ENCODE results near the gene RPL36A.

RPL36A gene

GRCh38 chrX:101359966-101360365 lies 30.8 kb upstream of the RPL36A start:
- TF ChIP-seq CTCF (IDR thresholded peaks at IDR 0.05) = no peak
- H3K36me3 ChIP-seq = peaks cover 87% of the 10 kb centered on the region

GRCh38 chrX:101360390-101360789 lies 30.4 kb upstream of the RPL36A start:
- Histone ChIP-seq H3K9me3 (no peaks in the 10 kb centered on the region), H3K27me3 (no peaks in the 10 kb centered on the region), H3K27ac (no peak overlapping the region), H3K4me3 (ENCODE audit: low read depth in 1 of 2, low read length in 1 of 2) (no peak overlapping the region), H3K36me3 (peaks cover 87% of the 10 kb centered on the region), H3K4me1 (ENCODE audit: control insufficient read depth in 1 of 2, insufficient read depth in 1 of 2, low read depth in 1 of 2, low read length in 1 of 2) (no peaks in the 10 kb centered on the region)
- no peak for TF ChIP-seq CTCF (IDR thresholded peaks at IDR 0.05)

More at GRCh38 chrX:101359966-101360365, 30.8 kb upstream of the RPL36A start:
- H3K27ac ChIP-seq = no peak overlapping the region
- H3K4me1 ChIP-seq (ENCODE audit: control insufficient read depth in 1 of 2, insufficient read depth in 1 of 2, low read depth in 1 of 2, low read length in 1 of 2) = no peaks in the 10 kb centered on the region
- H3K27me3 ChIP-seq = no peaks in the 10 kb centered on the region
- no peak overlapping the region for H3K4me3 ChIP-seq (ENCODE audit: low read depth in 1 of 2, low read length in 1 of 2)
- H3K9me3 ChIP-seq = no peaks in the 10 kb centered on the region

- peaks cover 87% of the 10 kb centered on the region for H3K36me3 ChIP-seq
Measured at GRCh38 chrX:101362116-101362515, 28.7 kb upstream of the RPL36A start.

GRCh38 chrX:101362757-101363156 lies 28.1 kb upstream of the RPL36A start:
- H3K4me3 ChIP-seq (ENCODE audit: low read depth in 1 of 2, low read length in 1 of 2) = no peak overlapping the region
- H3K9me3 ChIP-seq = no peaks in the 10 kb centered on the region
- H3K36me3 ChIP-seq = peaks cover 87% of the 10 kb centered on the region
- H3K27ac ChIP-seq = no peak overlapping the region
- TF ChIP-seq CTCF (IDR thresholded peaks at IDR 0.05) = no peak
- no peaks in the 10 kb centered on the region for H3K4me1 ChIP-seq (ENCODE audit: control insufficient read depth in 1 of 2, insufficient read depth in 1 of 2, low read depth in 1 of 2, low read length in 1 of 2)
- no peaks in the 10 kb centered on the region for H3K27me3 ChIP-seq

More at GRCh38 chrX:101362116-101362515, 28.7 kb upstream of the RPL36A start:
- Histone ChIP-seq H3K27ac (no peak overlapping the region), H3K27me3 (no peaks in the 10 kb centered on the region), H3K4me1 (ENCODE audit: control insufficient read depth in 1 of 2, insufficient read depth in 1 of 2, low read depth in 1 of 2, low read length in 1 of 2) (no peaks in the 10 kb centered on the region), H3K9me3 (no peaks in the 10 kb centered on the region), H3K4me3 (ENCODE audit: low read depth in 1 of 2, low read length in 1 of 2) (no peak overlapping the region)
- no peak for TF ChIP-seq CTCF (IDR thresholded peaks at IDR 0.05)

- Histone ChIP-seq H3K4me3 (ENCODE audit: low read depth in 1 of 2, low read length in 1 of 2) (no peak overlapping the region), H3K9me3 (no peaks in the 10 kb centered on the region), H3K36me3 (peaks cover 85% of the 10 kb centered on the region), H3K27ac (no peak overlapping the region), H3K4me1 (ENCODE audit: control insufficient read depth in 1 of 2, insufficient read depth in 1 of 2, low read depth in 1 of 2, low read length in 1 of 2) (no peaks in the 10 kb centered on the region), H3K27me3 (no peaks in the 10 kb centered on the region)
- no peak for TF ChIP-seq CTCF (IDR thresholded peaks at IDR 0.05)
Measured at GRCh38 chrX:101365301-101365795, 25.5 kb upstream of the RPL36A start.

GRCh38 chrX:101368800-101369199 lies 22.0 kb upstream of the RPL36A start:
- no peaks in the 10 kb centered on the region for H3K27me3 ChIP-seq
- H3K4me1 ChIP-seq (ENCODE audit: control insufficient read depth in 1 of 2, insufficient read depth in 1 of 2, low read depth in 1 of 2, low read length in 1 of 2) = no peaks in the 10 kb centered on the region
- H3K9me3 ChIP-seq = no peaks in the 10 kb centered on the region
- peaks cover 81% of the 10 kb centered on the region for H3K36me3 ChIP-seq
- H3K4me3 ChIP-seq (ENCODE audit: low read depth in 1 of 2, low read length in 1 of 2) = no peak overlapping the region
- H3K27ac ChIP-seq = no peak overlapping the region
- no peak for TF ChIP-seq CTCF (IDR thresholded peaks at IDR 0.05)

Measured in neutrophil (primary cell).